Naive thymus-derived CD4-positive, alpha-beta T cell (primary cell): ENCODE data around the gene PLXNA3. TPM values are rescaled to one million over a fixed set of nuclear protein-coding genes. Genes with fewer than 3 reads are reported as not detected.

ENCODE experiments used
- ATAC-seq: fragments of 150-1000 bp; cut with Tn5 transposase; 2 replicates; pipeline ENCODE4 v1.10.0; 2021; ENCODE audit warnings: mild to moderate bottlenecking, moderate library complexity
- CTCF ChIA-PET: fragments of 350-600 bp; sonication (Branson Sonifier 250); formaldehyde crosslinking; loops from one replicate; lab custom pipeline; 2021; ENCODE audit warnings: antibody characterized with exemption; lab: Charles Lee
- POLR2A ChIA-PET: fragments of 350-600 bp; sonication (Branson Sonifier 250); formaldehyde crosslinking; loops from one replicate; lab custom pipeline; 2021; ENCODE audit warnings: antibody characterized with exemption, inconsistent platforms; lab: Charles Lee
- DNase-seq, 9 donors: peaks; one replicate each; pipeline versions ENCODE4 v3.0.0 to v3.0.0-alpha.2; 2020 to 2022; ENCODE audit warnings: mixed read lengths in 1 of 9
- H3K27ac ChIP-seq: one replicate; pipeline ENCODE4 v1.7.0; 2013; ENCODE audit warnings: mild to moderate bottlenecking, low read depth, low read length, moderate library complexity
- H3K27me3 ChIP-seq, 2 donors: one replicate each; pipeline ENCODE4 v1.7.0; 2013; ENCODE audit warnings: low read length in 2 of 2, mild to moderate bottlenecking in 2 of 2, moderate library complexity in 2 of 2; ENCODE audit not compliant: control insufficient read depth in 2 of 2, insufficient read depth in 2 of 2
- H3K36me3 ChIP-seq, 3 experiments: 1 replicate in 2 of 3; 2 replicates in 1 of 3; pipeline ENCODE4 v1.7.0; 2013; ENCODE audit warnings: low read length in 3 of 3, mild to moderate bottlenecking in 3 of 3, moderate library complexity in 1 of 3; ENCODE audit not compliant: insufficient read depth in 3 of 3, control insufficient read depth in 2 of 3
- H3K4me1 ChIP-seq, 2 donors: one replicate each; pipeline ENCODE4 v1.7.0; 2013; ENCODE audit warnings: low read length in 2 of 2, mild to moderate bottlenecking in 2 of 2, moderate library complexity in 1 of 2; ENCODE audit not compliant: control insufficient read depth in 2 of 2, insufficient read depth in 2 of 2
- H3K4me3 ChIP-seq: 2 replicates; pipeline ENCODE4 v1.7.0; 2013; ENCODE audit warnings: mild to moderate bottlenecking, low read length
- H3K9me3 ChIP-seq, 3 experiments: 1 replicate in 2 of 3; 2 replicates in 1 of 3; pipeline ENCODE4 v1.7.0; 2013; ENCODE audit warnings: low read length in 3 of 3; ENCODE audit not compliant: control insufficient read depth in 2 of 3
- H3K27ac Mint-ChIP-seq, 9 donors: one replicate each; pipeline ENCODE4 v1.8.0; 2020 to 2022; ENCODE audit warnings: mixed read lengths in 9 of 9, mild to moderate bottlenecking in 8 of 9, moderate library complexity in 5 of 9, inconsistent platforms in 2 of 9
- H3K27me3 Mint-ChIP-seq, 5 donors: one replicate each; pipeline ENCODE4 v1.8.0; 2021 to 2022; ENCODE audit warnings: mixed read lengths in 5 of 5, mild to moderate bottlenecking in 1 of 5
- H3K36me3 Mint-ChIP-seq, 5 donors: one replicate each; pipeline ENCODE4 v1.8.0; 2020 to 2022; ENCODE audit warnings: mixed read lengths in 5 of 5, mild to moderate bottlenecking in 3 of 5, inconsistent platforms in 1 of 5
- H3K4me1 Mint-ChIP-seq, 7 donors: one replicate each; pipeline ENCODE4 v1.8.0; 2020 to 2022; ENCODE audit warnings: mixed read lengths in 7 of 7, mild to moderate bottlenecking in 3 of 7, inconsistent platforms in 1 of 7
- H3K4me3 Mint-ChIP-seq, 10 donors: one replicate each; pipeline ENCODE4 v1.8.0; 2020 to 2022; ENCODE audit warnings: mild to moderate bottlenecking in 10 of 10, mixed read lengths in 10 of 10, moderate library complexity in 6 of 10, inconsistent platforms in 2 of 10
- H3K9me3 Mint-ChIP-seq, 11 donors: one replicate each; pipeline ENCODE4 v1.8.0; 2020 to 2022; ENCODE audit warnings: mixed read lengths in 11 of 11, mild to moderate bottlenecking in 4 of 11, inconsistent platforms in 1 of 11, moderate library complexity in 1 of 11
- intact Hi-C, 2 donors: fragments of 100-400 bp; cut with micrococcal nuclease; formaldehyde crosslinking; loops; one replicate each; pipeline ENCODE4 v1.15.1; 2023
- polyA plus RNA-seq, 2 donors: library from polyadenylated mRNA; unstranded; fragments of 300-500 nt; fragmentation: Illumina TruSeq; gene quantifications; one replicate each; pipeline ENCODE4 v1.2.3, GENCODE V29; 2021
- total RNA-seq, 6 experiments: library from RNA in 5 of 6; stranded (reverse) in 5 of 6; gene quantifications; 1 replicate in 5 of 6; 2 replicates in 1 of 6; pipeline ENCODE4 v1.2.3 and lab custom pipeline; 2021 to 2026

Gene PLXNA3
- total and polyA plus RNA-seq, 7 experiments from 2014 or later, result 0.93 to 45.7 (median 42.9) TPM

DNA sequence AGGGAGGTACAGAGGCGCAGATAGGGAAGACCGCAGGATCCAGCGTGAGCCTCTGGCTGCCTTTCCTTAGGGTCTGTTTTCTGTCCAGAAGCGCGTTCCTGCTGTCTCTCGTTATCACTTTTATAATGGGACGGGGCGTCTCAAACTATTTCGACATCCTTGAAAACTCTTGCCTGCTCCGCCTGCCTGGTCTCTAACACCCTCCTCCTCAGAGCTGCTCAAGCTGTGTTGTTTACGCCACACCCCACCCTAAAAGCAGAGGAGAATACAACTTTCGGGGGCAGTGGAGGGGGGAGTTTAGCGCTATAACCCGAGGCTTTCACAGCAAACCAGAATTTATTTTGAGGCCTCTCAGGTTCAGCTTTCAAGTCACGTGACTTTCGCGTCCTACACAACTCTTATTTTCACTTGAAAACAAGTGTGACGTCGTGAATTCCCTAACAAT, 58.6 kb downstream of the PLXNA3 start:
- no peaks in the 10 kb centered on the region for H3K27me3 Mint-ChIP-seq
- intact Hi-C loops, result loop anchor here (1.0 to 10.0 kb wide), 11 partner anchors 11 to 792 kb away; partner anchors contain the start of genes ABCD1 (in 2 of the 2), BCAP31 (in 2 of the 2), EMD (in 2 of the 2) and IKBKG (in 2 of the 2)
- ATAC-seq, result peak; percentile 14

DNA sequence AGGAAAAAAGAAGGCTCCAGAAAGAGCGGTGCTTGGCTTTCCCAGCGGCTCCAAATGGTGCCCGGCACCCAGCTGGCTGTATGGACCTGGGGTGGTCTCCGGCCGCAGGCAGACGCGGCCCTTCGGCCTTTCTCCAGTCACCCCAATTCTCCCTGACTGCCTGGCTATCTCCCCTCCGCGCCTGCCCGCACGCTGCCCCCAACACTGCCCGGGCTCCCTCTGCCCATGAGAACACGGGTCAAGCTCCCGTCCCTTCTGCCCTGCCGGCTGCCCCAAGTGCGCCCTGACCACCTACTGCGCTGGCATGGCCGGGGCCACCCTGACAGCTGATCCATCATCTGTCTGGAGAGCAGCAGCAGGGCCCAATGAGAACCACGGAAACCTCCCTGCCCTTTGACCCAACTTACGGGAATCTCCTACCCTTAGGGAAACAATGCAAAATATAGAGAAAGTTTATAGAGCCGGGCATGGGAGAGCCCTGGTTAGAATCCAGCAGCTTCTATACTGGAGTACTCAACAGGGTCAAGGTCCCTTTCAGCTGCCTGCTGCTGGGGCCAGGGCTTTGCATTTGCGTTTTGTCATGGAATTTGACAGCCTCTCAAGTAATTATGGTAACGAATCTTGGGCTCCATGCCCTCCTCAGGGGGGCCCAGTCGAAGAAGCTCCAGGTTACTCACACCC, 59.2 kb downstream of the PLXNA3 start:
- peaks cover 0 to 6% (median 3%) of the 10 kb centered on the region in 5 donors for H3K36me3 Mint-ChIP-seq
- peak overlapping the region in 5 of 10 donors; percentile 9 to 87 (median 84) for H3K4me3 Mint-ChIP-seq
- POLR2A ChIA-PET, result interaction anchor here (0.6 to 5.5 kb wide), 13 partner anchors 7 to 155 kb away, joined by 3 to 69 read pairs (median 4); partner anchors contain the start of genes PLXNA3, RPL10, SLC10A3 and UBL4A
- CTCF ChIA-PET, result interaction anchor here (1.3 to 1.6 kb wide), 2 partner anchors 10 to 26 kb away, joined by 6 to 7 read pairs; partner anchors contain the start of gene SLC10A3
- DNase-seq (no peak), ATAC-seq (no peak)
- Histone ChIP-seq H3K4me1 (peaks cover 6 to 7% of the 10 kb centered on the region in 2 donors), H3K27ac (no peak overlapping the region), H3K27me3 (no peaks in the 10 kb centered on the region), H3K4me3 (peak overlapping the region; percentile 62), H3K9me3 (no peaks in the 10 kb centered on the region), H3K36me3 (no peaks in the 10 kb centered on the region)
- intact Hi-C loops, result loop anchor here (2.0 to 10.0 kb wide), 4 partner anchors 38 to 546 kb away; partner anchors contain the start of genes EMD (in 1 of the 2), FLNA (in 1 of the 2), GDI1 (in 1 of the 2) and HCFC1 (in 1 of the 2)
- H3K9me3 Mint-ChIP-seq, result peaks cover 0 to 3% (median 0%) of the 10 kb centered on the region in 11 donors
- peak overlapping the region in 5 of 9 donors; percentile 8 to 95 (median 56) for H3K27ac Mint-ChIP-seq
- H3K4me1 Mint-ChIP-seq, result peaks cover 10 to 24% (median 20%) of the 10 kb centered on the region in 7 donors
- H3K27me3 Mint-ChIP-seq, result no peaks in the 10 kb centered on the region

More for the DNA sequence above, 58.6 kb downstream of the PLXNA3 start:
- ChIA-PET POLR2A (interaction anchor here (0.6 to 5.5 kb wide), 21 partner anchors 8 to 546 kb away, joined by 3 to 69 read pairs (median 3); partner anchors contain the start of genes IKBKG, PLXNA3, RPL10 and SLC10A3), CTCF (interaction anchor here (0.6 to 1.6 kb wide), 2 partner anchors 10 to 84 kb away, joined by 3 to 7 read pairs; no protein-coding TSS in a partner anchor)
- Histone ChIP-seq H3K27ac (peak overlapping the region; percentile 71), H3K36me3 (no peaks in the 10 kb centered on the region), H3K4me3 (peak overlapping the region; percentile 62), H3K4me1 (peaks cover 6 to 7% of the 10 kb centered on the region in 2 donors), H3K27me3 (no peaks in the 10 kb centered on the region), H3K9me3 (no peaks in the 10 kb centered on the region)
- peaks cover 0 to 3% (median 0%) of the 10 kb centered on the region in 11 donors for H3K9me3 Mint-ChIP-seq
- peaks cover 0 to 8% (median 3%) of the 10 kb centered on the region in 5 donors for H3K36me3 Mint-ChIP-seq
- H3K4me1 Mint-ChIP-seq, result peaks cover 10 to 28% (median 23%) of the 10 kb centered on the region in 7 donors
- DNase-seq, result peak in 3 of 9 donors; percentile 32 to 48 (median 37)
- peak overlapping the region; percentile 56 to 95 (median 89) for H3K27ac Mint-ChIP-seq
- H3K4me3 Mint-ChIP-seq, result peak overlapping the region; percentile 79 to 93 (median 86)

DNA sequence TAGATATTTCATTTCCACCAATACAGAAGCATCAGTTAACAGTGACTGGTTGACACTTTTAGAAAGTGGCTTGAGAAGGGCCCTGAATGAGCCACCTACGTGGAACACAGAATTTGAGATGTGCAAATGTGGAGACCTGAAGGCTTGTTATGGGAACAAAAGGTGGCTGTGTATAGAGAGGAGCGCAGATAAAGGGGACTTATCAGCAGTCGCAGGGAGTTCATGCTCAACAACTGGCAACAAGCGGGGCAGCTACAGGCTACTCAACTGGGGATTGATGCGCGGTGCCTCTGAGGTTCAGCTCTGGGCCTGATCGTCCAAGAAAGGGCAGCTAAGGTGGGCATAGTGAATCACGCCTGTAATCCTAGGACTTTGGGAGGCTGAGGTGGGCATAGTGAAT, 61.3 kb downstream of the PLXNA3 start:
- ChIA-PET POLR2A (interaction anchor here (1.3 kb wide), 1 partner anchor 145 kb away, joined by 5 read pairs; the partner anchor contains the start of gene FLNA), CTCF (no interaction called here)
- intact Hi-C loops, result loop anchor here in 1 of 2 donors (10.0 kb wide), 1 partner anchor 145 kb away; the partner anchor contains the start of genes EMD and FLNA
- Histone ChIP-seq H3K4me1 (peaks cover 0 to 7% of the 10 kb centered on the region in 2 donors), H3K9me3 (no peaks in the 10 kb centered on the region), H3K36me3 (no peaks in the 10 kb centered on the region), H3K27ac (no peak overlapping the region), H3K27me3 (no peaks in the 10 kb centered on the region), H3K4me3 (no peak overlapping the region)
- Mint-ChIP-seq H3K9me3 (peaks cover 0 to 3% (median 0%) of the 10 kb centered on the region in 11 donors), H3K27ac (no peak overlapping the region), H3K27me3 (no peaks in the 10 kb centered on the region), H3K4me3 (no peak overlapping the region), H3K4me1 (peaks cover 0 to 14% (median 11%) of the 10 kb centered on the region in 7 donors), H3K36me3 (no peaks in the 10 kb centered on the region)
- DNase-seq (no peak), ATAC-seq (no peak)

DNA sequence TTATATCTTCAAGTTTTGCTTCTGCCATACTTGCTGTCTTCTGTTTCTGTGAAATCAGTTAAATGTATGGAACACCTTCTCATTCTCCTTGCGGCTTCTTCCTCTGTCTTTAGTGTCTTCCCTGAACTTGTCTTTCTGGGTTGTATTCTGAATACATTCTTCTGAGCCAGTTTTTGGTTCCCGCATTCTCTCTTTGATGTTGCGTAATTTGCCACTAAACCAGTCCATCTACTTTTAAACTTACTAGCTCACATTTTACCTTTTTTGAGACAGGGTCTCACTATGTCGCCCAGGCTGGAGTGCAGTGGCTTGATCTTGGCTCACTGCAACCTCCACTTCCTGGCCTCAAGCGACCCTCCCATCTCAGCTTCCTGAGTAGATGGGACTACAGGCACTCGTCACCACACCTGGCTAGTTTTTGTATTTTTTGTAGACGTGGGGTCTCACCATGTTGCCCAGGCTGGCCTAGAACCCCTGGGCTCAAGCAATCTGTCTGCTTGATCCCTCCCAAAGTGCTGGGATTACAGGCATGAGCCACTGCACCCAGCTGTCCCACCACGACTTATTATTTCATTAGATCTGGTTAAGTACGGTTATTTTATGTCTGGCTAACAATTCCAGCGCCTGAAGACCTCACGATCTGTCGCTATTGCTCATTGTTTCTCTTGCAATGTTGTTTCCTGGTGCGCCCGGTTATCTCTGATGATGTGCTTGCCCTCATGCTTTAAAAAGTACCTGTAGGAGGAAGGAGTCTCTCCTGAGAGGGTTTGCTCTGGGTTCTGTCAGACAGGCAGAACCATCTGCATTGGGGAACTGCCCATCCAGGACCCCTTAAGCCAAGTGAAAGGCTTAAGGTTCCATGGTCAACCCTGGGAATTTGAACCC, 67.8 kb downstream of the PLXNA3 start:
- intact Hi-C loops, result loop anchor here (2.0 to 5.0 kb wide), 2 partner anchors 47 to 129 kb away; partner anchors contain the start of genes LAGE3 (in 1 of the 2) and RPL10 (in 1 of the 2)
- no peaks in the 10 kb centered on the region for H3K9me3 ChIP-seq
- Mint-ChIP-seq H3K4me1 (peaks cover 7 to 28% (median 20%) of the 10 kb centered on the region in 7 donors), H3K27ac (peak overlapping the region; percentile 33 to 89 (median 80)), H3K27me3 (no peaks in the 10 kb centered on the region), H3K36me3 (no peaks in the 10 kb centered on the region), H3K9me3 (peaks cover 0 to 2% (median 0%) of the 10 kb centered on the region in 11 donors), H3K4me3 (peak overlapping the region; percentile 27 to 75 (median 66))
- CTCF ChIA-PET, result interaction anchor here (0.7 to 1.6 kb wide), 4 partner anchors 11 to 153 kb away, joined by 3 to 4 read pairs (median 3); no protein-coding TSS in a partner anchor
- H3K4me3 ChIP-seq, result no peak overlapping the region
- no peak for DNase-seq
- H3K4me1 ChIP-seq, result peaks cover 5 to 23% of the 10 kb centered on the region in 2 donors
- no peak for ATAC-seq
- H3K27me3 ChIP-seq, result no peaks in the 10 kb centered on the region
- no peak overlapping the region for H3K27ac ChIP-seq
- H3K36me3 ChIP-seq, result no peaks in the 10 kb centered on the region
- POLR2A ChIA-PET, result interaction anchor here (0.6 to 1.4 kb wide), 2 partner anchors 10 to 36 kb away, joined by 3 read pairs; partner anchors contain the start of gene FAM3A

DNA sequence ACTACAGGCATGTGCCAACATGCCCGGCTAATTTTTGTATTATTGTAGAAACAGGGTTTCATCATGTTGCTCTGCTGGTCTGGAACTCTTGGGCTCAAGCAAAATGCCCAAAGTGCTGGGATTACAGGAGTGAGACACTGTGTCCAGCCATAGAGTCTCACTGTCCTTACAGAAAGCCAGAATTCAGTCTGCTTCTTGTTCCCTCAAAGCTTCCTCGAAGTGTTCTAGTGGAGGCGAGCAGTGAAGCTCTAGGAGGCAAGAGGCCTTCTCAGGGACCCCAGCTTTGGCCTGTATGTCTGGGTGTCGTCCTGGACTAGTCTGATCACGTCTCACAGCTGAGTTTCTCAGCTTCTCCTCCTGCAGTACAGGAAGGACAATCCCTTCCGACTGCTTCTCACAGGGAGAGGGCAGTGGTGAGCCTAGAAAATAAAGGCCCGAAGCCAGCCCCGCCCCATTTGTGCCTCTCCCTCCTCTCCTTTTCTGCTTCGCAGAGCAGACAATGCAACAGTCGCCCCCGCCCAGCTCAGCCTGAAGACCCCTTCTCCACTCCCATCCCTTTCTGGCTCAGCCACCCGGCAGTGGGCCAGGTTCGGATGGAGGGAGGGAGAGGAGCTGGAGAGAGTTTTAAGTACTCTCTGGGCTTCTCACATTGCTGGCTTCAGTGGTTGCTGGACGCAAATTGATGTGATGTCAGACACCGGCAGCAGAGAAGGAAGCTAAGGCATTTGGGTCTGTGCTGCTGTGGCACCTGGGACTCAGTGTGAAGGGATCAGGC, 69.0 kb downstream of the PLXNA3 start:
- Histone ChIP-seq H3K4me1 (peaks cover 5 to 23% of the 10 kb centered on the region in 2 donors), H3K36me3 (peaks cover 0 to 4% (median 0%) of the 10 kb centered on the region in 3 experiments), H3K27ac (peak overlapping the region; percentile 50), H3K4me3 (no peak overlapping the region), H3K9me3 (no peaks in the 10 kb centered on the region), H3K27me3 (no peaks in the 10 kb centered on the region)
- Mint-ChIP-seq H3K9me3 (peaks cover 0 to 2% (median 0%) of the 10 kb centered on the region in 11 donors), H3K4me1 (peaks cover 7 to 28% (median 20%) of the 10 kb centered on the region in 7 donors), H3K27ac (peak overlapping the region; percentile 38 to 85 (median 80)), H3K4me3 (peak overlapping the region in 8 of 10 donors; percentile 28 to 72 (median 43)), H3K36me3 (peaks cover 0 to under 1% (median 0%) of the 10 kb centered on the region in 5 donors), H3K27me3 (no peaks in the 10 kb centered on the region)
- CTCF ChIA-PET, result interaction anchor here (0.9 to 2.1 kb wide), 7 partner anchors 10 to 1586 kb away, joined by 3 to 7 read pairs (median 4); no protein-coding TSS in a partner anchor
- DNase-seq (peak in 8 of 9 donors; percentile 29 to 55 (median 46)), ATAC-seq (peak; percentile 93)
- intact Hi-C loops, result loop anchor here (1.0 to 5.0 kb wide), 3 partner anchors 11 to 130 kb away; partner anchors contain the start of genes FAM3A (in 2 of the 2), LAGE3 (in 1 of the 2) and RPL10 (in 1 of the 2)
- POLR2A ChIA-PET, result interaction anchor here (0.7 to 1.9 kb wide), 11 partner anchors 10 to 531 kb away, joined by 3 to 13 read pairs (median 5); partner anchors contain the start of genes G6PD, IKBKG, PLXNA3 and RPL10
